AG04450 (cell line): ENCODE results near the gene CDH2. TPM values are rescaled to one million over a fixed set of nuclear protein-coding genes. Genes with fewer than 3 reads are reported as not detected.

Experiments
- CTCF ChIA-PET: fragments of 300-600, 350-600 bp; formaldehyde crosslinking; extraction: SDS; loops from one replicate; lab custom pipeline; 2022; ENCODE audit warnings: antibody characterized with exemption, inconsistent platforms; lab: Charles Lee
- POLR2A ChIA-PET: fragments of 350-600 bp; formaldehyde crosslinking; extraction: SDS; loops from one replicate; lab custom pipeline; 2021; ENCODE audit warnings: antibody characterized with exemption, inconsistent platforms; lab: Yijun Ruan, JAX
- DNase-seq: peaks from one replicate; pipeline ENCODE4 v3.0.0-alpha.2; 2011; ENCODE audit warnings: low read depth, low spot score
- H3K27ac ChIP-seq: one replicate; pipeline ENCODE4 v1.5.1; 2012; ENCODE audit warnings: low read depth, low read length, control low read depth
- H3K27me3 ChIP-seq: one replicate; pipeline ENCODE4 v1.6.0; 2012; ENCODE audit warnings: low read length; ENCODE audit not compliant: control insufficient read depth, insufficient read depth
- H3K4me3 ChIP-seq: 2 replicates; pipeline ENCODE4 v1.5.1; 2011; ENCODE audit warnings: mild to moderate bottlenecking, low read depth, low read length, control low read depth
- H3K9me3 ChIP-seq: 2 replicates; pipeline ENCODE4 v1.5.1; 2012; ENCODE audit warnings: low read length; ENCODE audit not compliant: control insufficient read depth, insufficient read depth
- polyA plus RNA-seq: library from polyadenylated mRNA; depleted of rRNA; stranded (reverse); fragments of >200 nt; gene quantifications from 2 replicates; pipeline ENCODE4 v1.2.3, GENCODE V29; 2011
- TF ChIP-seq, protein P1 (sequence below): IDR thresholded peaks from 2 replicates; pipeline ENCODE4 v1.5.1; 2011; ENCODE audit warnings: low read depth, low read length, control low read depth, inconsistent platforms

Gene CDH2
- polyA plus RNA-seq, 1 experiment = 45.9 TPM

DNA sequence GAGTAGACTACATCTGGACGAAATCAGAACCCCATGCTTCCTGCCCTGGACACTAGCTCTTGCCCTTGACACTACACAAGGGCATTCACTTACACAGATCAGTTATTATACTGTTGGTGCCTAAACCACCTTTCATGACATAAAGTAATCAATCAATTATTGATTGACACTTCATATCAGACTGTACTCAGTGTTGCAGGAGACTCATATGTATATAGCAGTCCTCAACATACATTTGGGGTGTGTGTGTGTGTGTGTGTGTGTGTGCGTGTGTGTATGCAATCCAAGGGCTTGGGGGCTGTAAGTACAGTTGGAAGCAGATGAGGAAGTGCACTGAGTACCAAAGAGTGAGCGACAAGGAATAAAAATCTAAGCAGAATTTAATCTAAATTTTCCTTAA, 5.1 kb downstream of the CDH2 start:
- H3K27ac ChIP-seq = no peak overlapping the region
- no peak for DNase-seq
- H3K4me3 ChIP-seq = no peak overlapping the region
- H3K27me3 ChIP-seq = no peaks in the 10 kb centered on the region
- ChIA-PET POLR2A (no interaction called here), CTCF (no interaction called here)
- TF ChIP-seq, protein P1, sequence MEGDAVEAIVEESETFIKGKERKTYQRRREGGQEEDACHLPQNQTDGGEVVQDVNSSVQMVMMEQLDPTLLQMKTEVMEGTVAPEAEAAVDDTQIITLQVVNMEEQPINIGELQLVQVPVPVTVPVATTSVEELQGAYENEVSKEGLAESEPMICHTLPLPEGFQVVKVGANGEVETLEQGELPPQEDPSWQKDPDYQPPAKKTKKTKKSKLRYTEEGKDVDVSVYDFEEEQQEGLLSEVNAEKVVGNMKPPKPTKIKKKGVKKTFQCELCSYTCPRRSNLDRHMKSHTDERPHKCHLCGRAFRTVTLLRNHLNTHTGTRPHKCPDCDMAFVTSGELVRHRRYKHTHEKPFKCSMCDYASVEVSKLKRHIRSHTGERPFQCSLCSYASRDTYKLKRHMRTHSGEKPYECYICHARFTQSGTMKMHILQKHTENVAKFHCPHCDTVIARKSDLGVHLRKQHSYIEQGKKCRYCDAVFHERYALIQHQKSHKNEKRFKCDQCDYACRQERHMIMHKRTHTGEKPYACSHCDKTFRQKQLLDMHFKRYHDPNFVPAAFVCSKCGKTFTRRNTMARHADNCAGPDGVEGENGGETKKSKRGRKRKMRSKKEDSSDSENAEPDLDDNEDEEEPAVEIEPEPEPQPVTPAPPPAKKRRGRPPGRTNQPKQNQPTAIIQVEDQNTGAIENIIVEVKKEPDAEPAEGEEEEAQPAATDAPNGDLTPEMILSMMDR = no peak
- H3K9me3 ChIP-seq = no peaks in the 10 kb centered on the region; the same call in 1 of the 2 replicates

- no peaks in the 10 kb centered on the region for H3K9me3 ChIP-seq
- DNase-seq = no peak
- POLR2A ChIA-PET = no interaction called here
- CTCF ChIA-PET = no interaction called here
- TF ChIP-seq, protein P1 = no peak
- no peak overlapping the region for H3K27ac ChIP-seq
- H3K4me3 ChIP-seq = no peak overlapping the region
- no peaks in the 10 kb centered on the region for H3K27me3 ChIP-seq
These were observed 8.2 kb downstream of the CDH2 start for GRCh38 chr18:28168725-28169124.

- Histone ChIP-seq H3K27ac (no peak overlapping the region), H3K9me3 (no peaks in the 10 kb centered on the region), H3K4me3 (no peak overlapping the region), H3K27me3 (no peaks in the 10 kb centered on the region)
- TF ChIP-seq, protein P1 = no peak
- CTCF ChIA-PET = no interaction called here
- DNase-seq = no peak
- POLR2A ChIA-PET = no interaction called here
These were observed 9.0 kb downstream of the CDH2 start for GRCh38 chr18:28167835-28168349.

DNA sequence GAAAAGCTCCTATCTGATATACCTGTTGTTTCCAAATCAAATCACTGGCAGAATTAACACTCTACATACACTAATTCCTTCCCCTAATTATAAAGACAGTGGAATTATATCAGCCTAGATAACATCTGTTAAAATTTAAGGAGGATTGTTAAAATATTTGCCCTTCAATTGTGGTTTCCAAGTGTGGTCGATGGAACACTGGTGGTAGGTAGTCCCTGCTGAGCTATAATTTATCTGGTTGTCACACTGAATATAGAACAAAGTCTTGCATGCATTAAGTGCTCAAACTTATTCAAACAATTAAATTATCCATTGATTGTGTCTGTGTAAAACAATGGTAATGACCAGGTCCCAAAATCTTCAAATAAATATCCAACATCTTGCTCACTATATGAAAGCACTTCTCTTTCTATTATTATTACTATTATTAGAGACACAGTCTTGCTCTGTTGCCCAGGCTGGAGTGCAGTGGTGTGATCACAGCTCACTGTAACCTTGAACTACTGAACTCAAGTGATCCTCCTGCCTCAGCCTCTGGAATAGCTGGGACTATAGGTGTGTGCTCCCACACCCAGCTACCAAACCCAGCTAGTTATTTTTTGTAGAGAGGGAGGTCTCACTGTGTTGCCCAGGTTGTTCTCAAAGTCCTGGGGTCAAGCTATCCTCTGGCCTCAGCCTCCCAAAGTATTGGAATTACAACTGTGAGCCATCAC, 12.0 kb downstream of the CDH2 start:
- Histone ChIP-seq H3K27me3 (no peaks in the 10 kb centered on the region), H3K4me3 (no peak overlapping the region), H3K27ac (no peak overlapping the region), H3K9me3 (no peaks in the 10 kb centered on the region)
- DNase-seq = no peak
- POLR2A ChIA-PET = no interaction called here
- CTCF ChIA-PET = no interaction called here
- TF ChIP-seq, protein P1 = no peak

- POLR2A ChIA-PET = no interaction called here
- CTCF ChIA-PET = interaction anchor here (0.5 kb wide), 1 partner anchor 19 kb away, joined by 3 read pairs; no protein-coding TSS in a partner anchor
- Histone ChIP-seq H3K27me3 (no peaks in the 10 kb centered on the region), H3K4me3 (no peak overlapping the region), H3K9me3 (no peaks in the 10 kb centered on the region), H3K27ac (no peak overlapping the region)
- DNase-seq = peak; percentile 48
- TF ChIP-seq, protein P1 = no peak
These were observed 13.6 kb downstream of the CDH2 start for GRCh38 chr18:28163201-28163775.
